Immature natural killer cell (primary cell): ENCODE measurements around the gene SEC22A. TPM values are rescaled to one million over a fixed set of nuclear protein-coding genes. Genes with fewer than 3 reads are reported as not detected.
A peak's percentile ranks its signal among the peaks of the same experiment; 100 is the strongest.

ENCODE experiments used
- DNase-seq, 3 donors: peaks; one replicate each; pipeline ENCODE4 v3.0.0; 2022; ENCODE audit warnings: mixed read lengths in 1 of 3
- H3K27ac Mint-ChIP-seq, 6 donors: one replicate each; pipeline ENCODE4 v1.8.0; 2020; ENCODE audit warnings: mixed read lengths in 6 of 6, mild to moderate bottlenecking in 5 of 6, inconsistent platforms in 4 of 6, moderate library complexity in 3 of 6
- H3K27me3 Mint-ChIP-seq, 3 donors: one replicate each; pipeline ENCODE4 v1.8.0; 2020 to 2021; ENCODE audit warnings: low read depth in 3 of 3, mild to moderate bottlenecking in 3 of 3, mixed read lengths in 3 of 3, moderate library complexity in 3 of 3, inconsistent platforms in 1 of 3
- H3K36me3 Mint-ChIP-seq, 3 donors: one replicate each; pipeline ENCODE4 v1.8.0; 2020; ENCODE audit warnings: mixed read lengths in 3 of 3, inconsistent platforms in 2 of 3, mild to moderate bottlenecking in 2 of 3
- H3K4me1 Mint-ChIP-seq, 2 donors: one replicate each; pipeline ENCODE4 v1.8.0; 2020; ENCODE audit warnings: inconsistent platforms in 2 of 2, mild to moderate bottlenecking in 2 of 2, mixed read lengths in 2 of 2, moderate library complexity in 1 of 2
- H3K4me3 Mint-ChIP-seq, 5 donors: one replicate each; pipeline ENCODE4 v1.8.0; 2020; ENCODE audit warnings: mild to moderate bottlenecking in 5 of 5, mixed read lengths in 5 of 5, inconsistent platforms in 3 of 5, moderate library complexity in 3 of 5
- H3K9me3 Mint-ChIP-seq, 6 donors: one replicate each; pipeline ENCODE4 v1.8.0; 2020; ENCODE audit warnings: mild to moderate bottlenecking in 6 of 6, mixed read lengths in 6 of 6, inconsistent platforms in 4 of 6, moderate library complexity in 3 of 6
- polyA plus RNA-seq, 3 donors: library from polyadenylated mRNA; unstranded; fragments of 300-500 nt; fragmentation: Illumina TruSeq; gene quantifications; one replicate each; pipeline ENCODE4 v1.2.3, GENCODE V29; 2021

Gene SEC22A, protein sequence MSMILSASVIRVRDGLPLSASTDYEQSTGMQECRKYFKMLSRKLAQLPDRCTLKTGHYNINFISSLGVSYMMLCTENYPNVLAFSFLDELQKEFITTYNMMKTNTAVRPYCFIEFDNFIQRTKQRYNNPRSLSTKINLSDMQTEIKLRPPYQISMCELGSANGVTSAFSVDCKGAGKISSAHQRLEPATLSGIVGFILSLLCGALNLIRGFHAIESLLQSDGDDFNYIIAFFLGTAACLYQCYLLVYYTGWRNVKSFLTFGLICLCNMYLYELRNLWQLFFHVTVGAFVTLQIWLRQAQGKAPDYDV
- polyA plus RNA-seq: 10 to 100 TPM in 2 of 3 donors, 1 to 10 TPM in 1; 9.6 to 15.3 (median 14.0) TPM

DNA sequence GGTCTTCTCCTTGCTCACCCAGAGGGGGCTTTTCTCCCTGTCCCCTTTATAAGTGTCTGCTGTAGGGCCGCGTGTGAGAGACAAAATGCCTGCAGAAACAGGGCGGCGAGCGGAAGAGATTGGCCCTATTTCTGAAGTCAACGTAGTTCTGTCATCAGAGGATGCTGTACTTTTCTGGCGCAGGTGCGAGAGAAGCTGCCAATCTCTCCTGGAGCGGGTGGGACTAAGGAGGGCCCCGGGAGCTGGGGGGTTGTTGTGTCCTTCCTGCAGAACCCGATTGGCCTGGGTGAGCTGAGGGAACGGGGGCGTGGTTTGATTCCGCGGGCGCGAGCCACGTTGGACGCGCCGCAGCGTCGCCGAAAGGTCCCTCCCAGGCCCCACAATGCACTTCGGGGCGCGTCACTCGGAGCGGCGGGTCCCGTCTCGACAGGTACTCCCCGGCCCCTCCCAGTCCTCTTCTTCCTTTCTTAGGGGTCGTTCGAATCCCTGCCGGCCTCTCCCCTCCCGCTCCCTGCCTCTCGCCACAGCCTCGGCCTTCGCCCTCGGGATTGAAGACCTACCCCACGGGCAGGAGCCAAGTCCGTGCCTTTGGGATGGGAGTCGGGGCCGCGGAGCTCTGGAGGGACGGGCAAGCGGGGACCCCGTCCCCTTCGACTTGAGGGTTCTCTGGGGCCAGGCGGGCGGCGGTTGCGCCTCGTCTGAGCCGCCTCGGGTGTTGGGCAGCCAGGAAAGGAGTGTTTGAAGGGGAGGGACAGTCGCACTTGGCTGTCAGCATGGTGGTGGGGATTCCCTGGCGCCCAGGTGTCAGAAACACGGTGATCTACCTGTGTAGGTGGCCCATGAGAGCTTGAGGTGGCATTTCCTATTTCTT is at the start of gene SEC22A:
TSS of gene SEC22A (plus strand) at position 387 of the 871 bp plus-strand sequence. CDS start 7,275 bp downstream, outside the sequence.
- H3K4me3 Mint-ChIP-seq: peak within 1 kb of the TSS; percentile 90 to 99 (median 97)
- peak within 1 kb of the TSS; percentile 93 to 99 (median 96) for H3K27ac Mint-ChIP-seq
- no peaks in the 10 kb centered on the region for H3K36me3 Mint-ChIP-seq
- H3K9me3 Mint-ChIP-seq: no peaks in the 10 kb centered on the region
- H3K4me1 Mint-ChIP-seq: peaks cover 21 to 30% of the 10 kb centered on the region in 2 donors
- DNase-seq: peak; percentile 92 to 95 (median 95)
- peaks cover 2 to 9% (median 5%) of the 10 kb centered on the region in 3 donors for H3K27me3 Mint-ChIP-seq

DNA sequence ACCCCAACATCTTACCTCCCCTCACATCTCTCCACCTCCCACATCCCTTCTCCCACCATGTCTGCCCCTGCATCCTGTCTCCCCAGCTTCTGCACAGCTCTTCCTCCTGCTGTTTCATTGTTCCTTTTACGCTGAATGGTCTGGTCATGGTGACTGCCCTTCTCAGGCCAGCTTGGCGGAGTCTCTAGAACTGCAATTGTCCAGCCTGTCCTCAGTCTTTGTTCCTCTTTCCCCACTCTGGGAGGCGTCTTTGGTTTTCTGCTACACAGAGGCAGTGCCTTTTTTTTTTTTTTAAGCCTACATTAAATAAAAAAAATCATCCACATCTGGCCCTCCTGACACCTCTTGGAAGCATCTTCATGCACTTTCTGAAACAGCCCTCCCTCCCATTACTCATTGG is 49.1 kb upstream of the SEC22A start:
- Mint-ChIP-seq H3K27ac (peak overlapping the region in 5 of 6 donors; percentile 30 to 59 (median 44)), H3K36me3 (peaks cover 0 to 3% (median 0%) of the 10 kb centered on the region in 3 donors), H3K4me3 (no peak overlapping the region), H3K4me1 (no peaks in the 10 kb centered on the region), H3K27me3 (peaks cover 0 to 4% (median 4%) of the 10 kb centered on the region in 3 donors), H3K9me3 (no peaks in the 10 kb centered on the region)
- DNase-seq: no peak

DNA sequence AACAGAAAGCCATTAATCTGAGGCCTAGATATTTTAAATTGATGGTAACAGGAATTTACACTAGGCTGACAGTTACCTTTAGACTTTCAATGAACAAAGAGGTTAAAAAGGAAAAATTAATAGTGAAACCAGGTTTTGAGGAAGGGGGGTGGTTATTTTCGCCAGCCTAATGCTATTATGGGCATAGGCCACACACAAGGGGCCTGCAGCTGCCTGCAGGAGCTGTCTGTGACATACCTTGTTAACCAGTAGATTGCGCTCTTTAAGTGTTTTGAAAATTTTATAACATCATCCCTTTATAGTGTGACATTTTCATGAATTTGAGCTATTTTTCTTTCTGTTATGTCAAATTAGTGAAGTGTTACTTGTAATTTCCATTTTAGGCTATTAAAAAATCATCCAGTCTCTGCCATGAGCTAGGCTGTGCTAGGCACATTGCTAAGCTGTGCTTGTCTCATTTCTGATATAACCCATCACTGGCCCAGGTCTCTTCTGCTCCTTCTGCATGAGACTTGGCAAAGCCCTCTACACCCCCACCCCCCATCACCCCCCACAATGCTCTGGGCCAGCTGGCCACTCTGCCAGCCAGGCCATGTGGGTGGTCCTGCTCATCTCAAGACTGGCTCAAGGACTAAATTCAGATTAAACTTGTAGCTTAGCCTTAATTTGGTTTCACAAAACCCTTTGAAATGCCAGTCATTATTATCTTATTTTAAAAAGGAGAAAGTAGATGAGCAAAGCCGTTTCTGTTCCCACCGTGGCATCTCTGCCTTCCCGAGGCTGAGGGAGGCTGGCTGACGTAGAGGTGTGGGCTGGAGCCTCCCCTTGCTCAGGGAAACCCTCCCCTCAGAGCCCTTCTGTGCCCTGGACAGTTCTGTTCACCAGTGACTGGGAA is 48.4 kb upstream of the SEC22A start:
- no peak for DNase-seq
- Mint-ChIP-seq H3K27ac (peak overlapping the region in 2 of 6 donors; percentile 39 to 47), H3K27me3 (peaks cover 0 to 4% (median 4%) of the 10 kb centered on the region in 3 donors), H3K36me3 (peaks cover 0 to 3% (median 0%) of the 10 kb centered on the region in 3 donors), H3K4me3 (no peak overlapping the region), H3K9me3 (no peaks in the 10 kb centered on the region), H3K4me1 (no peaks in the 10 kb centered on the region)

DNA sequence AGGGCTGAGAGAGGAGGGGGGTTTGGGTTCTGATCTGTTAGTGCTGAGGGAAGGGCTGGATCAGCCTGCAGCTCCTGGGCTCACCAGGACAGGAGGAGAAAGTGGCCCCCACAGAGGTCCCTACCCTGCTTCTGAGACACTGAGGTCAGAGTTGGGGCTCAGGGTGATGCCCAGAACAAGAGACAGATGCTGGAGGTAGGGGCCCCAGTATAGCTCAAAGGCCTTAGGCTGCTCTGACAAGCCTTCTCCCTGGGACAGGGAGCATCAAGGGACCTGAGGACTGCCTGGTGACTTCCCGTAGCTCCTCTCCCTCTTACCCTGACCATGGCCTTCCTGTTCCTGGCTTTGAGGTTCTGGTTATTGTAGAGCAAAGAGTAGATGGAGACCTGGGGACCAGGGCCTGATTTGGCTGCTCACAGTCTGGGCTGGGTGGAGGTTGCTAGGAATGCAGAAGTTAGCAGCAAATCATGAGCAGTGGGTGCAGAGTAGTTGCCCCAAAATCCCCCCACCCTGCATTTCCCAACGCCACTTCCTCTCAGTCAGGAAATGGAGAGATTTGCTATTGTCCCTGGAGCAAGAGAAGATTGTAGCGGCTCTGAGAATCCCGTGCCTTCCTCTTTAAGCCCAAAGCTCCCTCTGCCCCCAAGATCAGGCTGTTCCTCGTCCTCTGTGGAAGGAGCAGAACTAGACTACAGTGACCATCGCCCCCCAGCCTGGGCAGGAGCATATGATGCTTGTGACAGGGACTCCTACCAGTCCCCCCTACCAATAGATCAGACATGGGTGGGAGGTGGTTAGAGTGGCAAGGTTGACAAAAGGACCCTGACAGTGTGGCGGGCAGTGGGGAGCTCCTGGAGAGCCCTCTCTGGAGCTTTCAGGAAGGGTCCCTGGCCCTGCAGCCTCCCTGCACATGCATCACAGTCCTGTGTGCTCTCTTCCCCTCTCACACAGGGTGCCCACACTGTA is 47.4 kb upstream of the SEC22A start:
- Mint-ChIP-seq H3K4me3 (no peak overlapping the region), H3K36me3 (peaks cover 0 to 3% (median 0%) of the 10 kb centered on the region in 3 donors), H3K4me1 (no peaks in the 10 kb centered on the region), H3K9me3 (no peaks in the 10 kb centered on the region), H3K27ac (no peak overlapping the region), H3K27me3 (peaks cover 0 to 4% (median 2%) of the 10 kb centered on the region in 3 donors)
- DNase-seq: no peak

DNA sequence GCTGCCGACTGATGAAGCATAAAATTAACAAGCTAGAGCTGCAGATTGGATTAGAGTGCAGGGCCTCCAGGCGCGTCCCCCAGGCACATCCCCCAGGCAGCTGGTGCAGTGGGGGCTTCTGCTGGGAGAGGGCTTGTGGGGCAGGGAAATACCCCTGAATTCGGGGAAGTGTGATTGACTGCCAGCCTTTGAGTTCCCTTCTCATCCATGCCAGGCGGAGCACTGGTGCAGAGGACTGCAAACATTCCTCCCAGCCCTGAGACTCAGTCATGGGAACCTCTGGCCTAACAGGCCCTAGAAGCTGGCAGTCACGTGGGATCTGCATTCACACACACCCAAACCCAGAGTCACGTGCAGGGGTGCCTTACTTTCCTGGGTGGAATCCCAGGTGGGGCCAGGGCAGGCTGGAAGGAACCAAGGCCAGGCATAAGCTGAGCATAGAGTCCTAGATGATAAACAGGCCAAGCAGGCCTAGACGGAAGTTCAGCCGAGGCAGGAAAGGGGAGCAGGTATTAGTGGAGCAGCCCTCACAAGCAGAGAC is 46.2 kb upstream of the SEC22A start:
- H3K27me3 Mint-ChIP-seq: peaks cover 0 to 4% (median 2%) of the 10 kb centered on the region in 3 donors
- no peak overlapping the region for H3K27ac Mint-ChIP-seq

DNA sequence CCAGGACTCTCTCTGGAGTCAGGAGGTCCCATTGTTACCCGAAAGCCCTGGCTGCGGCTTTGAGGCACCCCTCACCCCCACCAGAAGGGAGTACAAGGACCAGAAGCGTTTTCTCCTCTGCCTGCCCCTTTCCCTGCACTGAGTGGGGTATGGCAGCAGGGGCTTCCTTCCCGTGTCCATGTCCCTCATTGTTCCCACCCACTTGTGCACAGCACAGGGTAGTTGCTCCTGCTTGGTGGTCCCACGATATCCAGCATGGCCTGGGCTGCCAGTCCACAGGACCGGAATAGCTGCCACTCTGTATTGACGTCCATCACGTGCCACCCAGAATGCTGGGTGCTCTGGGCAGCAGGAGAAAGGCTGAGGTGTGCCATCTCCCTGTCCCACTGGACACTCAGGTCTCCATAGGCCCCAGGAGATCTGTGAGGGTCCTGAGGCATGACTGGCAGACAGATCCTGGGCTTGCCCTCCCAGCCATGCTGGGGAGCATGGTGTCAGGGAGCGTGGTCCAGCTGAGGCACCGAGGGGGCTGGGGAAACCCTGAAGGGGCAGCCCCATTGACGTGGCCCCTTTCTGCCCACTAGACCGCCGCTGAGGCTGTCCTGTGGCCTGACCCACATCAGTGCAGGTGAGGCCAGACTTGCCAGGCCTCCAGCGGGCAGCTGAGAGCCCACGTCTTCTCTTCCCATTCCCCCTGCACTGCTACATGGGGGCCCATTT is 45.3 kb upstream of the SEC22A start:
- peaks cover 0 to 3% (median 0%) of the 10 kb centered on the region in 3 donors for H3K36me3 Mint-ChIP-seq
- no peaks in the 10 kb centered on the region for H3K9me3 Mint-ChIP-seq
- no peaks in the 10 kb centered on the region for H3K4me1 Mint-ChIP-seq
- no peak overlapping the region for H3K27ac Mint-ChIP-seq
- no peak for DNase-seq
- no peak overlapping the region for H3K4me3 Mint-ChIP-seq
- H3K27me3 Mint-ChIP-seq: peaks cover 0 to 4% (median 2%) of the 10 kb centered on the region in 3 donors

More for the DNA sequence above, 46.2 kb upstream of the SEC22A start:
- no peaks in the 10 kb centered on the region for H3K4me1 Mint-ChIP-seq
- H3K4me3 Mint-ChIP-seq: no peak overlapping the region
- DNase-seq: no peak
- no peaks in the 10 kb centered on the region for H3K9me3 Mint-ChIP-seq
- peaks cover 0 to 3% (median 0%) of the 10 kb centered on the region in 3 donors for H3K36me3 Mint-ChIP-seq

DNA sequence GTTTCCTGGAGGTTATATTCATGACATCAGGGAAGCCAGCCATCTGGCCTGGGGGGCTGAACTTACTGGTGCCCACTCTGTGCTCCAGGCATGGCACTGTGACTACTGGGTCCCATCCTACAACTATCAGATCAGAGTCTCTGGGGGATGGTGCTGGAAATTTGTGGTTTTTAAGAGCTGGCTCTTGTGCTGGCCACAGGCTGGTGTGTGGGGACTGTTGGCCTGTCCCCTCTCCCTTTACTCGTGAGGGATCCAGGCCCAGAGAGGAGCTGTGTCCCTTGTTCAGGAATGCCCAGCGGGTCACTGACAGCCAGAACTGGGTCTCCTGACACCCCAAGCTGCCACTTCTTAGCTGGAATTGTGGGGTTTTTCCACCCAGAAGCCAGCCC is 44.5 kb upstream of the SEC22A start:
- H3K27ac Mint-ChIP-seq: no peak overlapping the region
- H3K9me3 Mint-ChIP-seq: no peaks in the 10 kb centered on the region
- H3K36me3 Mint-ChIP-seq: peaks cover 0 to 3% (median 0%) of the 10 kb centered on the region in 3 donors
- no peak overlapping the region for H3K4me3 Mint-ChIP-seq
- H3K27me3 Mint-ChIP-seq: peaks cover 0 to 4% (median 2%) of the 10 kb centered on the region in 3 donors
- H3K4me1 Mint-ChIP-seq: no peaks in the 10 kb centered on the region
- no peak for DNase-seq

DNA sequence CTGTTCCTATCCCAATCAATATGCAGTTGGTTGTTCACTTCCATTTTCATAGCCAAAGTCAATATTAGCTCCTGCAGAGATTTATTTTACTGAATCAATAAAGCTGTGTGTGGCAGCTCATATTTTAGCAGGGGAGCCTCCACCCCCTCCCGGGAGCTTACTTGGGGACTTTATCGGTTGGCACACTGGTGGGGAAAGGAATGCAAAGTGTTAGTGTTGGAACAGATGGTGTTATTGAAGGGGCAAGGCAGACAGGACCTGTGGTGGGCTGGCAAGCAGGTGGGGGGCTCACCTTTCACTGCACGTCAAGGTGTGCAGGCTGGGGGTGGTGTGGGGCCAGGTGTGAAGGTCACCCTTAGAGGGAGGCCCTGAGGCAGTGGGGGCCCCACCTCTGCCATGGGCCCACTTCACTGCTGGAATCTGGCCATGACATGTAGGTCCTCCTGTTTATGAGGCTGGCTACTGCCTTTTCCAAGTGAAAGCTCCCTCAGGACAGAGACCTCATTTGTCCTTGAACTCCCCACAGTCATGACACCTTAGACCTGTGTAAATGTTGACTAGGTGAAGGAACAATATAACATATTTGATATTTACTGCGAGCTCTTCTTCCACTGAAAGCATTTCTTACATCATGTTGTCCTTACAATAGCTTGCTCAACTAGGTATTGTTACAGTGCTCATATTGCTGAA is 44.0 kb upstream of the SEC22A start:
- Mint-ChIP-seq H3K4me1 (no peaks in the 10 kb centered on the region), H3K9me3 (no peaks in the 10 kb centered on the region), H3K27me3 (peaks cover 0 to 4% (median 2%) of the 10 kb centered on the region in 3 donors), H3K4me3 (no peak overlapping the region), H3K27ac (no peak overlapping the region), H3K36me3 (peaks cover 0 to 3% (median 0%) of the 10 kb centered on the region in 3 donors)
- no peak for DNase-seq

DNA sequence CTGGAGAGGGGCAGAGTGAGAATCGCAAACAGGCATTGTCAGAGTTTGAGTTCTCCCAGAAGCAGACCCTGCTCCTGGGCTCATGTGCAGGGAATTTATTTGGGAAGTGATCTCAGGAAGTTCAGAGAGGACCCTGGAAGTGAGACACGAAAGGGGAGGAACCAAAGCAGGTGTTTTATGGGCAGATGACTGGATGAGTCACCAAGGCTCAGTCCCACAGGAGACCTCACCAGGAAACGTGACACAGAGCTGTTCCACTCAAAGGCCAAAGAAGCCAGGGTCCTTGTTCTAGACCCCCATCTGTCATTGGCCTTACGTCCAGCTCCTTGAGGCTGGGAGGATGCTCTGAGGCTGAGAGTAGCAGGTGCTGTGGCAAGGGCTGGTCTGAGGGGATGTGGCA is 43.4 kb upstream of the SEC22A start:
- no peak for DNase-seq
- H3K27ac Mint-ChIP-seq: no peak overlapping the region
- no peaks in the 10 kb centered on the region for H3K9me3 Mint-ChIP-seq
- H3K4me1 Mint-ChIP-seq: no peaks in the 10 kb centered on the region
- peaks cover 0 to 4% (median 2%) of the 10 kb centered on the region in 3 donors for H3K27me3 Mint-ChIP-seq
- peaks cover 0 to 3% (median 0%) of the 10 kb centered on the region in 3 donors for H3K36me3 Mint-ChIP-seq
- H3K4me3 Mint-ChIP-seq: no peak overlapping the region

DNA sequence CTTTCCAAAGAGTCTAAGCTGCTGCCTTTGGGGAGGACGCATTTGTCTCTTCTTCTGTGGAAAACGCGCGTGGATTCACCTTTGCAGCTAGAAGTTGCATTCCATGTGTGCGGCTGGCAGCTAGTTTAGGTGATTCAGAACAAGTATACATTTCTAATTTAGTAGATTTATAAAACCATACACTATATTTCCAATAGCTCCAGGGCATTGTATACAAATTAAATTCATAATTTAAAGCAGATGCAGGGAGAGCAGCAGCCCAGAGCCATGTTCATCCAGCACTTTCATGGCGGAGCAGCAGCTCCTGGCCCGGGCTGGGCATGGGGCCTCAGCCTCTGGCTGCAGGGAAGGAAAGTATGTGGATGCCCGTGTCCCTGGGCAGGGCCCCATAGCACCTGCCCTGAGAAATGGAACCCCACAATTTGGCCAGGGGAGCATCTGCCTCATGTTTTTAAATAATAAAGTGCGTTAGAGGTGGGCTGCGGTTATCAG is 42.8 kb upstream of the SEC22A start:
- no peak overlapping the region for H3K27ac Mint-ChIP-seq

More for the DNA sequence above, 42.8 kb upstream of the SEC22A start:
- H3K9me3 Mint-ChIP-seq: no peaks in the 10 kb centered on the region
- H3K4me3 Mint-ChIP-seq: no peak overlapping the region
- H3K36me3 Mint-ChIP-seq: peaks cover 0 to 3% (median 0%) of the 10 kb centered on the region in 3 donors
- H3K4me1 Mint-ChIP-seq: no peaks in the 10 kb centered on the region
- no peak for DNase-seq
- H3K27me3 Mint-ChIP-seq: peaks cover 0 to 5% (median 2%) of the 10 kb centered on the region in 3 donors
